Mesenteric fat pad (tissue), 1 donor: Measurements from ENCODE around the gene APOC4. TPM values are rescaled to one million over a fixed set of nuclear protein-coding genes. Genes with fewer than 3 reads are reported as not detected.
"Not testable (repeated sequence)": the region's sequence is repeated elsewhere in the genome, so short reads cannot be mapped to it uniquely, and the experiment has no call there.

Experiments used
- DNase-seq: peaks from one replicate; pipeline ENCODE4 v3.0.0-alpha.2; 2020; ENCODE audit warnings: low spot score
- total RNA-seq: library from RNA; stranded (reverse); fragmentation: NEBNext Ultra II Directional; extraction: Animal tissue kit (Norgen Biotek cat#: 25700); gene quantifications from one replicate; pipeline ENCODE4 v1.2.1, GENCODE V29; 2021
- donor health status: DM: yes; HTN: yes; CAD: no.

Gene APOC4
- total RNA-seq, 1 donor from 2014 or later = not detected

DNA sequence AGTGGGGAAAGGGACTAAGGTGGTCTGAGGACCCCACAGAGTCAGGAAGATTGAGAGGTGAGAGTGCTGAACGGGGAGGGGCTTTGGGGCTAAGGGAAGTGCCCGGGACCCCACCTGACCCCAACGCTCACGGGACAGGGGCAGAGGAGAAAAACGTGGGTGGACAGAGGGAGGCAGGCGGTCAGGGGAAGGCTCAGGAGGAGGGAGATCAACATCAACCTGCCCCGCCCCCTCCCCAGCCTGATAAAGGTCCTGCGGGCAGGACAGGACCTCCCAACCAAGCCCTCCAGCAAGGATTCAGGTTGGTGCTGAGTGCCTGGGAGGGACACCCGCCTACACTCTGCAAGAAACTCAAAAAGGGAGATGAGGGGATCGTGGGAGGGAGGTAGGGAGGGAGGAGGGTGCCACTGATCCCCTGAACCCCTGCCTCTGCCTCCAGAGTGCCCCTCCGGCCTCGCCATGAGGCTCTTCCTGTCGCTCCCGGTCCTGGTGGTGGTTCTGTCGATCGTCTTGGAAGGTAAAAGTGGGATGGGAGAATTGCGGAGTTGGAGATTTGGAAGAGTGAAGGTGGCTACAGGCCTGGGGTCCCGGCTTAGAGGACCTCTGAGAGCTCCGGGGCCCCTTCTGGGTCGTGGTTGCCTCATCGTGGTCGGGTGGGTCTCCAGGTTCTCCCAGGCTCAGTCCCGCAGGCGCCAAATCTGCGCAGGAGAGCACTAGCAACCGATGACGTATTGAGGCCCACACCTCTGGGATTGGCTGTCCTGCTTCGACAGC is 27.4 kb upstream of the APOC4 start, which contains the start of gene APOC1:
TSS of gene APOC1 (plus strand) at position 176 of the 774 bp plus-strand sequence. CDS start at position 460, 284 bp downstream.
- DNase-seq = peak; percentile 92

DNA sequence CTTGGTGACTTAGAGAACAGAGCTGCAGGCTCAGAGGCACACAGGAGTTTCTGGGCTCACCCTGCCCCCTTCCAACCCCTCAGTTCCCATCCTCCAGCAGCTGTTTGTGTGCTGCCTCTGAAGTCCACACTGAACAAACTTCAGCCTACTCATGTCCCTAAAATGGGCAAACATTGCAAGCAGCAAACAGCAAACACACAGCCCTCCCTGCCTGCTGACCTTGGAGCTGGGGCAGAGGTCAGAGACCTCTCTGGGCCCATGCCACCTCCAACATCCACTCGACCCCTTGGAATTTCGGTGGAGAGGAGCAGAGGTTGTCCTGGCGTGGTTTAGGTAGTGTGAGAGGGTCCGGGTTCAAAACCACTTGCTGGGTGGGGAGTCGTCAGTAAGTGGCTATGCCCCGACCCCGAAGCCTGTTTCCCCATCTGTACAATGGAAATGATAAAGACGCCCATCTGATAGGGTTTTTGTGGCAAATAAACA is 17.8 kb upstream of the APOC4 start:
- no peak for DNase-seq

DNA sequence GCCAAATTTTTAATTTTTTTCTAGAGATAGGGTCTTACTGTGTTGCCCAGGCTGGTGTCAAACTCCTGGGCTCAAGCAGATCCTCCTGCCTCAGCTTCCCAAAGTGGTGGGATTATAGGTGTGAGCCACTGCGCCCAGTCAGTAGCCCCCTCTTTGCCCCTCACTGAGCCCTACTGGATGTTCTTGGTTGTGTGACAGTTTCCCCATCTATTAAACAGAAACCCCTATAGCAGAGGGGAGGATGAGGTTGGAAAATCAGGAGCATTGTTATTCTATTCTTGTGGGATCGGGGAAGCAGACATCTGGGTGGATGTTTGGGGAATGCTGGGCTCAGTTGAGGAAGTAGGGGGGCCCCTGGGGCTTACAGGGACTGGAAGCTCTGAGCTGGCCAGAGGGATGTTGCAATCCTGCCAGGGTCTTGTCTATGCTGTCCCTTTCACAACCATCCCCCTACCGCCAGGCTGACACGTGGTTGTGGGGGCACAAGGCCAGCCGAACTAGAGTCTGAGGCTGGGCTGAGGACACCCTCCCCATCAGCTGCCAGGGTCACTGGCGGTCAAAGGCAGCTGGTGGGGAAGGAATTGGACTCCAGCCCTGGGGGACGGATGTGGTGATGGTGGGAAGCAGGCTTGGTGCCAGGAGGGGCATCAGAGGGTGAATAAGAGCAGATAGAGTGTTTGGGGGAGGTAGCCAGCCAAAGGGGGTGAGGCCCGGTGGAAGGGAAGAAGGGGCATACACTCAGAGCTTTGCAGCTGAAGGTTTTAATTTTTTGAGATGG is 16.7 kb upstream of the APOC4 start:
- DNase-seq = no peak

DNA sequence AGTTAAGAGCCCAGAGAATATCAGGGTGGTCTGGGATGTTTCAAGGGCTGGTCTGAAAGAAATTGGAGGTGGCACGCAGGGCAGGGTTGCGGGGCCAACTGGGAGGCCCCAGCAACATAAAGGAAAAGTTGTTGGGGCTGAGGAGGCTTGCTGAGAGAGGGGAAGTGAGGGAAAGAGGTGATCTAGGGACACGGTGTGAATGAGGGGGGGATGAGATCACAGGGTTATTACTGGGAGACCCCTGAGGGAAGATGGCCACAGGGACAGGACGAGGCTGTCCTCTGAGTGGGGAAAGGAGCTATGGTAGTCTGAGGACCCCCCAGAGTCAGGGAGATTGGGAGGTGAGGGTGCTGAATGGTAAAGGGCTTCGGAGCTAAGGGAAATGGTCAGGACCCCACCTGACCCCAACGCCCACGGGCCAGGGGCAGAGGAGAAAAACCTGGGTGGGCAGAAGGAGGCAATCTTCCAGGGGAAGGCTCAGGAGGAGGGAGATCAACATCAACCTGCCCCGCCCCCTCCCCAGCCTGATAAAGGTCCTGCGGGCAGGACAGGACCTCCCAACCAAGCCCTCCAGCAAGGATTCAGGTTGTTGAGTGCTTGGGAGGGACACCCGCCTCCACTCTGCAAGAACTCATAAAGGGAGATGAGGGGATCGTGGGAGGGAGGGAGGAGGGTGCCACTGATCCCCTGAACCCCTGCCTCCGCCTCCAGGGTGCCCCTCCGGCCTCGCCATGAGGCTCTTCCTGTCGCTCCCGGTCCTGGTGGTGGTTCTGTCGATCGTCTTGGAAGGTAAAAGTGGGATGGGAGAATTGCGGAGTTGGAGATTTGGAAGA is 15.6 kb upstream of the APOC4 start:
- DNase-seq = not testable (repeated sequence)

DNA sequence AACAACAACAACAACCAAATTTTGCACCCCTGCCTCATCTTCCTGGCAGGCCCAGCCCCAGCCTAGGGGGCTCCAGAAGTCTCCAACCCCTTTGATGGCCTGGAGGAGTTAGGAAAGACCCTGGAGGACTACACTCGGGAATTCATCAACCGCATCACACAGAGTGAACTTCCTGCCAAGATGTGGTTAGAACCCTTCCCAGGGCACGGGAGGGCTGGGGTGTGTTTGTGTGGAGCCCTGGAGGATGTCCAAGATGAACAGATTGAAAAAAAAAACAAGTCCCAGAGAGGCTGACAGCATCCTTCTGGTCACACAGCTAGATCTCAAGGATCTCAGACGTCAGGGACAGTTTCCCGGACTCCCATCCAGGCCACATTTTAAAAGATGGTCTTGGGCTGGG is 14.3 kb upstream of the APOC4 start:
- no peak for DNase-seq

DNA sequence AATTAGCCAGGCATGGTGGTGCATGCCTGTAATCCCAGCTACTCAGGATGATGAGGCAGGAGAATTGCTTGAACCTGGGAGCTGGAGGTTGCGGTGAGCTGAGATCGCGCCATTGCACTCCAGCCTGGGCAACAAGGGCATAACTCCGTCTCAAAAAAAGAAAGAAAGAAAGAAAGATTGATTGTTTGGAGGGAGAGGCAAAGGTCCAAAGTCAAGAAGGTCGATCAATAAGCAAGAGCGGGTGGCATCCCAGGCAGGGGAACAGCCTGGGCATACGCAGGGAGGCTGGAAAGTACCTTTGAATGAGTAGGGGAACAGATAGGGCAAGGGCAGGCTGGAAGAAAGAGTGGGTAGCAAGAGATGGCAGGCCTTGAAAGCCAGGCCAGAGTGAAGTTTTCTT is 11.9 kb upstream of the APOC4 start:
- DNase-seq = no peak

DNA sequence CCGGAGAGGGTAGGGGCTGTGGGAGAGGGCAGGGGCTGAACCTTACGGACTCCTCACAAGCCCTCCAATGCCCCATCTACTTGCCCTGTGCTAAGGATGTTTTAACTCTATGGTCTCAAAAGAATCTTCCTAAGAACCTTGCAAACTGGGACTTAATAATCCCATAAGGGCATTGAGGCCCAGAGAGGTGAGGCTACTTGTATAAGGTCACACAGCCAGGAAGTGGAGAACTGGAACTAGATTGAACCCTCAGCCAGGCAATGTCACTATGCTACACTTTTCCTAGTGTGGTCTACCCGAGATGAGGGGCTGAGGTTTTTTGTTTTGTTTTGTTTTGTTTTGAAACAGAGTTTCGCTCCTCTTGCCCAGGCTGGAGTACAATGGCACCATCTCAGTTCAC is 10.5 kb upstream of the APOC4 start:
- DNase-seq = no peak

DNA sequence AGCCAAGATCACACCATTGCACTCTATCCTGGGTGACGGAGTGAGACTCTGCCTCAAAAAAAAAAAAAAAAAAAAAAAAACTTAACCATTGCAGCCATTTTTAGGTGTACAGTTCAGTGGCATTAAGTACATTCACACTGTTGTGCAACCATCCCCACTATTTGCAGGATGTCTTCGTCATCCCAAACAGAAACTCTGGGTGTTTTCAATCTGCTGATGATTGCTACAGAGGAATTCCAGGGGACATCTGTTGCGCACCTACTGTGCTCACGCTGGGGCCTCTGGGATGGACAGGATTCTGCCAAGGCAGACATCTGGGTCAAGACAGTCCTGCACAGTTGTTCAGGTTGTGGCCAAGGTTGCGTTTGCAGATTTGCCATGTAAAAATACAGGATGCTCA is 2.4 kb upstream of the APOC4 start:
- no peak for DNase-seq

DNA sequence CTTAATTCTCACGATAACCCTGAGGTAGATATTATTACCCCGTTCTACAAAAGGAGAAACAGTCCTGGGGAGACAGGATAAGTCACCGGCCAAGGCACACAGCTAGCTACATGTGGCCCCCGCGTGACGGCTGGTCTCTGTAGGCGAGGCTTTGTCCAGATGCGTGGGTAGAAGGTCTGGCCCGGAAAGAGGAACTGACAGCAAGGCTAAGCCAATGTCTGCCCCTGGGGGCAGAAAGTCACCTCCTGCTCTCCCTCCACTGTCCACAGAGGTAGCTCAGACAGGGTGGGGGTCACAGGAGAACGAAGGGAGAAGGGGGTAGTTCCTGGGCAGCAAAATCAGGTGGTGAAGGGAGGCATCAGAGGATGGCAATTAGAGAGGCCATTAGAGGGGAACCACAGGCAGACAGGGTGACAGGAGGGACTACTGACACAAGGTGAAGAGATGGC is 1.8 kb downstream of the APOC4 start:
- no peak for DNase-seq

DNA sequence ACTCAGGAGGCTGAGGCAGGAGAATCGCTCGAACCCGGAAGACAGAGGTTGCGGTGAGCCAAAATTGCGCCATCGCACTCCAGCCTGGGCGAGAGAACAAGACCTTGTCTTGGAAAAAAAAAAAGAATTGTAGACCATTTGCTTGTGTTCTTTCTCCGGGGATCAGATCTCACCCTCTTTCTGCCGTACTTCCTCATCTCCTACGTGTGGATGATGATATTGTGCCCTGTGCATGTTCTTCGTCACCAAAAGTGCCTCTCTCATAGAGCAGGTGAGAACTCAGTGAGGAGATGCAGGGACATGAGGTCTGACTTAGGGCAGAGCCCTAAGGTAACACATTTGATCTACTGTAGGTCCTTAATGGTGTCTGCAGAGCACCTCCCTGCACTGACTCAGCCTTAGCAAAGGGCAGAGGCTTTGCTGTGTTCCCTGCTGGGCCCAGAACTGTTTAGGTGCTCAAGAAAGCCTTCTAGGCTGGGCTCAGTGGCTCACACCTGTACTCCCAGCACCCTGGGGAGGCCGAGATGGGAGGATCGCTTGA is 5.1 kb downstream of the APOC4 start:
- no peak for DNase-seq

DNA sequence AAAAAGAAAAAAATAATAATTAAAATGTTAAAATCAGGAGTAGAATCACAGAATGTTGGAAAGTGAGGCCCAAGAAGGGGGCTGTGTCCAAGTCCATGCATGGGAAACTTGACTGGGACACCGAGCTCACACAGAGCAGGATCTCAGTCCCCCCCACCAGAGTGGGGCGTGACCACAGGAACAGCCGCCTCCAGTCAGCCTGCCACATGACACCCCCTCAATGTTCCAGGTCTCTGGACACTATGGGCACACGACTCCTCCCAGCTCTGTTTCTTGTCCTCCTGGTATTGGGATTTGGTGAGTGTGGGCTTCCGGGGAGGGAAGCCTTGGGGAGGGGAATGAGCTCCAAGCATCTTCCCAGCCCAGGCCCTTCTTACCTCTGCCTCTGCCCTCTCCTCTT is 6.2 kb downstream of the APOC4 start:
- DNase-seq = no peak

DNA sequence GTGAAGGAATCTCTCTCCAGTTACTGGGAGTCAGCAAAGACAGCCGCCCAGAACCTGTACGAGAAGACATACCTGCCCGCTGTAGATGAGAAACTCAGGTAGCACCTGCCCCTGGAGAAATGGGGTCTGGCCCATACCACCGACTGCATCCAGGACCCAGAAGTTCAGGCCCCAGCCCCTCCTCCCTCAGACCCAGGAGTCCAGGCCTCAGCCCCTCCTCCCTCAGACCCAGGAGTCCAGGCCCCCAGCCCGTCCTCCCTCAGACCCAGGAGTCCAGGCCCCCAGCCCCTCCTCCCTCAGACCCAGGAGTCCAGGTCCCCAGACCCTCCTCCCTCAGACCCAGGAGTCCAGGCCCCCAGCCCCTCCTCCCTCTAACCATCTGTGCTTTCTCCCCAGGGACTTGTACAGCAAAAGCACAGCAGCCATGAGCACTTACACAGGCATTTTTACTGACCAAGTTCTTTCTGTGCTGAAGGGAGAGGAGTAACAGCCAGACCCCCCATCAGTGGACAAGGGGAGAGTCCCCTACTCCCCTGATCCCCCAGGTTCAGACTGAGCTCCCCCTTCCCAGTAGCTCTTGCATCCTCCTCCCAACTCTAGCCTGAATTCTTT is 6.8 kb downstream of the APOC4 start:
- DNase-seq = no peak

DNA sequence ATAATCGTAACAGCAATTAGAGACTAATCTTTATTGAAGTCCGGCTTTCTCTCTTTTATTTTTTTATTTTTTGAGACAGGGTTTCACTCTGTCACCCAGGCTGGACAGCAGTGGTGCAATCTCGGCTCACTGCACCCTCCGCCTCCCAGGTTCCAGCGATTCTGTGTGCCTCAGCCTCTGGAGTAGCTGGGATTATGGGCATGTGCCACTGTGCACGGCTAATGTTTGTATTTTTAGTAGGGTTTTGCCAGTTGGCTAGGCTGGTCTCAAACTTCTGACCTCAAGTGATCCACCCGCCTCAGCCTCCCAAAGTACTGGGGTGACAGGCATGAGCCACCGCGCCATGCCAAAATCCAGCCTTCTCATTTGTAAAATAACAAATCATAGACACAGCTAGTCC is 7.5 kb downstream of the APOC4 start:
- no peak for DNase-seq

DNA sequence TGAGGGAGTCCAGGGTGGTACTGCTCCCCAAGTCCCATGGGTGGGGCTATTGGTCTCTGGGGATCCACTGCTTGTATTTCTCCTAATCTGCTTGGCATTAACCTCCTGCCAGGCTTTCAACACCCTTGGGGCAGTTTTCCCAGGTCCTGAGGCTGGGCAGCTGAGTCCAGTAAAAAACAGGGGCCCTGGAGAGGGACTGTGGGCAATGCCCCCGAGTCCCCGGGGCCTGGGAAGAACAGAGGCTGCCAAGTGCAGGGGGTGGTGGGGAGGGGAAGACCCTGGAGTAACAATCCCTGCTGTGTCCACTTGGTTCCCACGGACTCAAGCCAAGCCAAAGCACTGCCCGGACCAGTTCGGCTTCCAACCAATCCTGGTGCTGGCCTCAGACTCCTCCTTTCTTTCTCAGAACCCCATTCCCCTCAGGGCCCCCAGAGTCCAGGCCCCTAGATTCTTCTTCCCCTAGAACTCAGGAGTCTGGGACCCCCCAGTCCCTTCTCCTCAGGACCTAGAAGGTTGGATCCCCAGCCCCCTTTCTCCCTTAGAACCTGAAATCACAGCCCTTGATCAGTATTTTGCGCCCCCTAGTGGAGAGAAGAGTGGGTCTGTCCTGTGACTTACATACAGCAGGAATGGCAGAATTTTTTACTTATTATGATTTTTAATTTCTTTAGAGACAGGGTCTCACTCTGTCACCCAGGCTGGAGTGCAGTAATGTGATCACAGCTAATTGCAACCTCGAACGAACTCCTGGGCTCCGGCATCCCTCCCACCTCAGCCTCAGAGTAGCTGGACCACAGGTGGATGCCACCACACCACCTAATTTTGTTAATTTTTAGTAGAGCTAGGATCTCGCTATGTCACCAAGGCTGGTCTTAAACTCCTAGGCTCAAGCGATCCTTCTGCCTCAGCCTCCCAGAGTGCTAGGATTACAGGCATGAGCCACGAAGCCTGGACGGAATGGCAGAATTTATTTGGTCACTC is 9.4 kb downstream of the APOC4 start:
- DNase-seq = no peak

DNA sequence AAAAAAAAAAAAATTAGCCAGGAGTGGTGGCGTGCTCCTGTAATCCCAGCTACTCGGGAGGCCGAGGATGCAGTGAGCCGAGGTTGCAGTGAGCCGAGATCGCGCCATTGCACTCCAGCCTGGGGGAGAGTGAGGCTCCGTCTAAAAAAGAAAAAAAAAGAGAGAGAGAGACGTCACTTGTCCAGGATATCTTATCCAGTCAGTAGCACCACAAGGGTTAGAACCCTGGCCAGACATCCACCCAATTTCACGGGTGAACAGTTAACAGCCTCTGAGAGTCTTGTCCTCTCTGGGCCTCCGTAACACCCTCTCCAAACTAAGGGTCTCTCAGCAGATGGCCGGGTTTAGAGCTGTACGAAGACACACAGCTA is 12.2 kb downstream of the APOC4 start:
- DNase-seq = no peak

DNA sequence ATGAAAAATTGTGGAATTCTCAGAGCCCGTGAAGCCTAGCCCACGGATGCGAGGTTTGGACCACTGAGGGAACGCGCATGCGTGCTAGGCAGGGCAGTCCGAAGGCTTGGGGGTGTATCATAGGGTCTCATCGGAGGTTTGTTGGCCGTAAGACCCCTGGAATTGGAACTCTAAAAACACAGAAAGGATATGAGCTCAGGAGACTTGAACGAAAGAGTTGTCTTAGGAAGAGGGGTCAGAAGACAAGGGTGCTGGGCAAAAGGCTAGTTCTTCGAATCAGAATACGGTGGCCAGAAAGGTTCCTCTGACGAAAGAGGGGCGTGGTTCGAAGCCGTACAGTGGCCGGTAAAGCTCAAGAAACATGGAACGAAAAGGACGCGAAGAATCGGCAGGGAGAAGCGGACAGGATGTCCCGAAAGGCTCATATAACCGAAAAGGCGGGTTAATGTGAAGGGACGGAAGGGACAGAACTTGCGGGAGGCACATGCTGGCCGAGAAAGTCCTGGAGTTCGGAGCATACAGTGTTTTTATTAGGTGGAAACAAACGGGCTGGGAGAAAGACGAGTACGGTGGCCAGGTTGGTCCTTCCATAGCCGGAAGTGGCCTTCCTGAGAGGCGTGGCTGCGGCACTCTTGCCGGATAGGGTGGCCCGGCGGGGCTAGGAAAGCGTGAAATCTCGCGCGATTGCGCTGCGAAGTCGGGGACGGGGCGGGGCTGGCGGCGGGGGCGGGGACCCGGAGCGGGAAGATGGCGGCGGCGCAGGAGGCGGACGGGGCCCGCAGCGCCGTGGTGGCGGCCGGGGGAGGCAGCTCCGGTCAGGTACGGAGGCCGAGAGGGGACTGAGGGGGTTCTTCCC is 12.8 kb downstream of the APOC4 start, which contains the start of gene CLPTM1:
TSS of gene CLPTM1 (plus strand) at position 732 of the 856 bp plus-strand sequence. CDS start at position 748, 16 bp downstream.
- peak; percentile 99 for DNase-seq

DNA sequence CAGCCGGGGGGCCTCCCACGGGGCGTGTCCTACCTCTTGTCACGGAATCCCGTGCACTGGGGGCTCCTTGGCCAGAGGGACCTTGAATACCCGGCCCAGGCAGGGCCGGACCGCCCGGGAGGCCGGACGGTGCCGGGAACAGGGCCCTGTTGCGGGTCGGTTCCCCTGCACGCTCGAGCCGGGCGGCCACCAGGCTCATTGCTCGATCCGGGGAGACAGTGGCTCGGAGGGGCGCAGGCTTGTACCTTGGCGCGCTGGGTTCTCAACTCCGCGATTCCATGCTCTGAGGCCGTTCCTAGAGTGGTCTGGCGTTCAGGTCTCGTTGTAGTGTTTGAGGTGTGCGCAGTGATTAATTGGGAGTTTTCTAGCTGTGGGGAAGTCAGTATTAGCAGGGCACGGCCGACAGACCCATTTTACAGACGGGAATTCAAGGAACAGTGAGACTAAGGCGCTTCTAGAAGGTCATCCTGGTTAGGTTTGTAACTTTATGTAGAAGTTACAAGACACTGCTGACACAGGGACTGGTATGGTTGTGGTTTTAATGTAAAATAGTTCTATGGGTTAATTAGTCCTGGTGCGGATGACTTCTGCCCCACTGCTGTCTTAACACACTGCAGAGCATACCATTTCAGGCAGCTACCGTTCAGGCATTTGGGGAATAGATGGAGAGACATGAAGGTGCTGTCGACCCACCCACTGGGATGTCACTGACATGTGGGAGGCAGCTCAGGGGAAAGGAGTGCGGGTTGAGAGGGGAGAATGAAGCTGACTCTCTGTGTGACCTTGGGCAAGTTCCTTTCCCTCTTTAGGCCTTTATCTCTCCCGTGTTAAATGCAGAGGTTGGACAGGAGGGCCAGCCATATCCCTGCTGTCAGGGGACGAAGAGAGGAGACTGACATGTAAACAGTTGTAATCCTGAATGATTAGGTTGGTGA is 13.7 kb downstream of the APOC4 start:
- no peak for DNase-seq
